Measurements from ENCODE around the gene ZNF165.

ZNF165 gene

DNA sequence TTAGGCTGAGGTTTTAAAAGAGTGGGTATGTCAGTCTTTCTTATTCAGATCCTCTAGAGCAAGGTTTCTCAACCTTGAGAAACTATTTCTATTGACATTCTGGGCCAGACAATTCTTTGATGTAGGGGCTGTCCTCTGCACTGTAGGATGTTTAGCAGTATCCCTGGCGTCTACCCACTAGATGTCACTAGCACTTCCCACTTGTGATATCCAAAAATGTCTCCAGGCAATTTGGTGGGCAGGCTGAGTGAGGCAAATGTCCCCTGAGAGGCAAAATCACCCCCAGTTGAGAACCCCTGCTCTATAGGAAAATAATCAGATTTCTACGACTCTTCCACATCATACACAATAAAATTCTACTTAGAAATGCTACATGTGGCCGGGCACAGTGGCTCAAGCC is 53.6 kb downstream of the ZNF165 start:
- no peak overlapping the region for H3K4me3 ChIP-seq (ENCODE audit: low read length)
- peaks cover 36% of the 10 kb centered on the region for H3K36me3 ChIP-seq (ENCODE audit: insufficient read depth, low read length)
- H3K27me3 ChIP-seq (ENCODE audit: insufficient read depth, low read length) = no peaks in the 10 kb centered on the region
- no peaks in the 10 kb centered on the region for H3K9me3 ChIP-seq (ENCODE audit: low read length)
- H3K4me1 ChIP-seq (ENCODE audit: insufficient read depth, low read length) = peaks cover 22% of the 10 kb centered on the region
- H2AFZ ChIP-seq (ENCODE audit: low read depth, low read length) = no peak overlapping the region

GRCh38 chr6:28134716-28135115 is 54.3 kb downstream of the ZNF165 start:
- Histone ChIP-seq H2AFZ (ENCODE audit: low read depth, low read length) (no peak overlapping the region), H3K4me3 (ENCODE audit: low read length) (no peak overlapping the region), H3K4me1 (ENCODE audit: insufficient read depth, low read length) (peaks cover 22% of the 10 kb centered on the region), H3K36me3 (ENCODE audit: insufficient read depth, low read length) (peaks cover 30% of the 10 kb centered on the region), H3K27me3 (ENCODE audit: insufficient read depth, low read length) (no peaks in the 10 kb centered on the region), H3K9me3 (ENCODE audit: low read length) (no peaks in the 10 kb centered on the region)

DNA sequence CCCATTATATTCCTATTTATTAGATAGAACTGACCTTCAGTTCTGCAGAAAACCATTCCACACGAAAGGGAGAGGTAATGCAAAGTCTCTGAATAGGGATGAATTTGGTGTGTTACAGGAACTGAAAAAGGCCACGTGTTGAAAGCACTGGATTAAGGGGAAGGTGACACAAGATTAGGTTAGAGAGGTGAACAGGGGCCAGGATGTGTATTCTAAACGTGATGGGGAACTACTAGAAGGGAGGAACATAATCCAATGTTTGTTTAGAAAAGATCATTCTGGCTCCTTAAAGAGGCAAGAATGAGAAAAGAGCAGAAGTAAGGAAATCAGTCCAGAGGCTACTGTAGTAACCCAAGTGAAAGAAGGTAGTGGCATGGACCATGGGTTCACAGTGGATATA is 55.0 kb downstream of the ZNF165 start:
- Histone ChIP-seq H3K27me3 (ENCODE audit: insufficient read depth, low read length) (no peaks in the 10 kb centered on the region), H3K36me3 (ENCODE audit: insufficient read depth, low read length) (peaks cover 23% of the 10 kb centered on the region), H3K4me1 (ENCODE audit: insufficient read depth, low read length) (peaks cover 22% of the 10 kb centered on the region), H3K9me3 (ENCODE audit: low read length) (no peaks in the 10 kb centered on the region), H3K4me3 (ENCODE audit: low read length) (peak overlapping the region; percentile 61), H2AFZ (ENCODE audit: low read depth, low read length) (no peak overlapping the region)

- H2AFZ ChIP-seq (ENCODE audit: low read depth, low read length) = peak overlapping the region; percentile 83
- H3K4me3 ChIP-seq (ENCODE audit: low read length) = peak overlapping the region; percentile 61
Measured at GRCh38 chr6:28136585-28137504, 56.5 kb downstream of the ZNF165 start.

DNA sequence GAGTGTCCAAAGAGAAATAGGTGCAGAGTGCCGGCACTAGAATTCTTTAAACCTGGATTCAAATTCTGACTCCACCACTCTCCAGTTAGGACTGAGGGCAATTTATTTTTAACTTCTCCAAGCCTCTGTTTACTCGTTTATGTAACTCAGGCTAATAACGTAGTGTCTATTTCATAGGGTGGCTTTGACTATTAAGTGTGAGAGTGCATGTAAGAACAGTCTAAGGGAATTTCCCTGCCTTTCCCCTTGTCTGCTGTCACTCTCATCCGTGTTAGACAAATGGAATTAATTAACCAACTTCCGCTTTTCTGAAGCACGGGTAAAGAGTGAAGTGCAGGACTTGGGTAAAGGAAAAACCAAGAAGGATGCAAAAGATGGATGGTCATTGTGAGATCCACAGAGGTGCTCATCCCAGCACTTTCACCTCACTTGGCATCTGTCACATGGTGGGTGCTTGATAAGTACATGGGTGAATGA is 57.2 kb downstream of the ZNF165 start:
- no peaks in the 10 kb centered on the region for H3K27me3 ChIP-seq (ENCODE audit: insufficient read depth, low read length)
- H3K9me3 ChIP-seq (ENCODE audit: low read length) = no peaks in the 10 kb centered on the region
- H3K4me1 ChIP-seq (ENCODE audit: insufficient read depth, low read length) = peaks cover 24% of the 10 kb centered on the region
- peak overlapping the region; percentile 83 for H2AFZ ChIP-seq (ENCODE audit: low read depth, low read length)
- peak overlapping the region; percentile 61 for H3K4me3 ChIP-seq (ENCODE audit: low read length)
- H3K36me3 ChIP-seq (ENCODE audit: insufficient read depth, low read length) = peaks cover 15% of the 10 kb centered on the region

More at GRCh38 chr6:28136585-28137504, 56.5 kb downstream of the ZNF165 start:
- Histone ChIP-seq H3K4me1 (ENCODE audit: insufficient read depth, low read length) (peaks cover 22% of the 10 kb centered on the region), H3K27me3 (ENCODE audit: insufficient read depth, low read length) (no peaks in the 10 kb centered on the region), H3K9me3 (ENCODE audit: low read length) (no peaks in the 10 kb centered on the region), H3K36me3 (ENCODE audit: insufficient read depth, low read length) (peaks cover 18% of the 10 kb centered on the region)

Measured in neuron (in vitro differentiated cells).